Endometrial microvascular endothelial cells (primary cell): ENCODE data around the gene RABGAP1L. TPM values are rescaled to one million over a fixed set of nuclear protein-coding genes. Genes with fewer than 3 reads are reported as not detected.

ENCODE experiments used
- in situ Hi-C: cut with HindIII; loops from 2 replicates; pipeline ENCODE4 v1.10.0; 2017; ENCODE audit warnings: low sequenced_read_pairs, low pct_unique_long_range_greater_than_20kb; ENCODE audit errors: inconsistent ontology term
- total RNA-seq: library from RNA; depleted of rRNA; stranded (reverse); fragments of >200 nt; gene quantifications from one replicate; pipeline ENCODE4 v1.2.3, GENCODE V29; 2015; ENCODE audit errors: inconsistent ontology term

The RABGAP1L gene
- total RNA-seq, 1 donor from 2014 or later: 15.5 TPM

- in situ Hi-C loops: no loop called here
Observed at GRCh38 chr1:174189428-174190062, 30.2 kb downstream of the RABGAP1L start.

GRCh38 chr1:174190691-174191199, 31.4 kb downstream of the RABGAP1L start:
- in situ Hi-C loops: no loop called here

GRCh38 chr1:174191349-174191862, 32.1 kb downstream of the RABGAP1L start:
- in situ Hi-C loops: no loop called here

GRCh38 chr1:174194461-174194860, 35.1 kb downstream of the RABGAP1L start:
- in situ Hi-C loops: no loop called here

- in situ Hi-C loops: no loop called here
Observed at GRCh38 chr1:174197088-174197487, 37.8 kb downstream of the RABGAP1L start.

GRCh38 chr1:174197547-174197946, 38.2 kb downstream of the RABGAP1L start:
- in situ Hi-C loops: no loop called here

- in situ Hi-C loops: no loop called here
Observed at GRCh38 chr1:174198202-174198601, 38.9 kb downstream of the RABGAP1L start.

- in situ Hi-C loops: no loop called here
Observed at GRCh38 chr1:174200746-174201145, 41.4 kb downstream of the RABGAP1L start.

- in situ Hi-C loops: no loop called here
Observed at GRCh38 chr1:174204697-174205308, 45.5 kb downstream of the RABGAP1L start.

GRCh38 chr1:174206148-174206836, 47.0 kb downstream of the RABGAP1L start:
- in situ Hi-C loops: no loop called here

GRCh38 chr1:174209347-174210187, 50.2 kb downstream of the RABGAP1L start:
- in situ Hi-C loops: no loop called here

GRCh38 chr1:174211486-174211885, 52.2 kb downstream of the RABGAP1L start:
- in situ Hi-C loops: no loop called here

- in situ Hi-C loops: no loop called here
Observed at GRCh38 chr1:174215766-174216165, 56.4 kb downstream of the RABGAP1L start.

- in situ Hi-C loops: no loop called here
Observed at GRCh38 chr1:174217248-174217647, 57.9 kb downstream of the RABGAP1L start.

GRCh38 chr1:174217787-174218574, 58.7 kb downstream of the RABGAP1L start:
- in situ Hi-C loops: no loop called here

GRCh38 chr1:174218983-174219382, 59.7 kb downstream of the RABGAP1L start:
- in situ Hi-C loops: no loop called here

- in situ Hi-C loops: no loop called here
Observed at GRCh38 chr1:174219606-174220370, 60.5 kb downstream of the RABGAP1L start.

- in situ Hi-C loops: no loop called here
Observed at GRCh38 chr1:174221681-174222080, 62.4 kb downstream of the RABGAP1L start.
